ENCODE measurements around the gene CDK19.

- TF ChIP-seq CTCF (IDR thresholded peaks at IDR 0.05) (no peak), FOXP1 (CRISPR knock-in tag; IDR thresholded peaks at IDR 0.05; ENCODE audit: borderline replicate concordance) (no peak), ZNF416 (CRISPR knock-in tag; IDR thresholded peaks at IDR 0.05) (no peak), MAX (CRISPR knock-in tag; IDR thresholded peaks at IDR 0.05) (no peak), ZNF281 (CRISPR knock-in tag; IDR thresholded peaks at IDR 0.05) (no peak), ESRRA (CRISPR knock-in tag; IDR thresholded peaks at IDR 0.05; ENCODE audit: borderline replicate concordance) (no peak), TEAD1 (CRISPR knock-in tag; IDR thresholded peaks at IDR 0.05) (no peak)
Observed at GRCh38 chr6:110828396-110828795, 13.1 kb upstream of the CDK19 start.

Data from WTC11 (cell line).